Common myeloid progenitor, CD34-positive (primary cell): ENCODE measurements around the gene TOP1.
A peak's percentile ranks its signal among the peaks of the same experiment; 100 is the strongest.

Experiments used
- CTCF ChIA-PET: fragments of 350-600 bp; sonication (Branson Sonifier 250); formaldehyde crosslinking; loops from one replicate; lab custom pipeline; 2021; ENCODE audit warnings: antibody characterized with exemption; lab: Charles Lee
- POLR2A ChIA-PET: fragments of 350-600 bp; sonication (Branson Sonifier 250); formaldehyde crosslinking; loops from one replicate; lab custom pipeline; 2021; ENCODE audit warnings: antibody characterized with exemption; lab: Charles Lee
- DNase-seq, 3 donors: peaks; one replicate each; pipeline versions ENCODE4 v3.0.0 to v3.0.0-alpha.2; 2013
- H3K27ac ChIP-seq, 2 experiments: 1 replicate in 1 of 2; 2 replicates in 1 of 2; pipeline ENCODE4 v1.7.0; 2013; ENCODE audit warnings: inconsistent platforms in 2 of 2, low read length in 2 of 2, mild to moderate bottlenecking in 2 of 2, low read depth in 1 of 2, moderate library complexity in 1 of 2; ENCODE audit not compliant: severe bottlenecking in 2 of 2, insufficient read depth in 1 of 2, poor library complexity in 1 of 2
- H3K27me3 ChIP-seq, 5 experiments: replicated peaks in 2 of 5; 1 replicate in 3 of 5; 2 replicates in 2 of 5; pipeline versions ENCODE4 v1.6.1 to v1.7.0; 2013; ENCODE audit warnings: low read length in 4 of 5, mild to moderate bottlenecking in 2 of 5, moderate library complexity in 2 of 5, inconsistent platforms in 1 of 5; ENCODE audit not compliant: insufficient read depth in 5 of 5, control insufficient read depth in 4 of 5
- H3K36me3 ChIP-seq, 4 experiments: 1 replicate in 2 of 4; 2 replicates in 2 of 4; pipeline versions ENCODE4 v1.6.1 to v1.7.0; 2013; ENCODE audit warnings: low read length in 3 of 4, control low read depth in 1 of 4, mild to moderate bottlenecking in 1 of 4; ENCODE audit not compliant: control insufficient read depth in 4 of 4, insufficient read depth in 4 of 4
- H3K4me1 ChIP-seq, 4 experiments: 1 replicate in 3 of 4; 2 replicates in 1 of 4; pipeline versions ENCODE4 v1.6.1 to v1.7.1; 2013; ENCODE audit warnings: low read length in 3 of 4, mild to moderate bottlenecking in 3 of 4, control low read depth in 1 of 4, inconsistent platforms in 1 of 4, moderate library complexity in 1 of 4; ENCODE audit not compliant: control insufficient read depth in 4 of 4, insufficient read depth in 4 of 4; ENCODE audit errors: control extremely low read depth in 1 of 4
- H3K4me3 ChIP-seq, 7 experiments: 1 replicate in 4 of 7; 2 replicates in 3 of 7; pipeline versions ENCODE4 v1.5.1 to v1.7.0; 2013; ENCODE audit warnings: mild to moderate bottlenecking in 7 of 7, low read length in 6 of 7, moderate library complexity in 6 of 7, inconsistent platforms in 2 of 7, low read depth in 2 of 7, control low read depth in 1 of 7; ENCODE audit not compliant: insufficient read depth in 4 of 7, control insufficient read depth in 1 of 7; ENCODE audit errors: extremely low read depth in 1 of 7
- H3K9me3 ChIP-seq, 5 experiments: 1 replicate in 4 of 5; 2 replicates in 1 of 5; pipeline versions ENCODE4 v1.6.1 to v1.7.1; 2013; ENCODE audit warnings: low read length in 4 of 5, mild to moderate bottlenecking in 2 of 5, inconsistent platforms in 1 of 5, low read depth in 1 of 5, moderate library complexity in 1 of 5; ENCODE audit not compliant: control insufficient read depth in 4 of 5, insufficient read depth in 2 of 5; ENCODE audit errors: control extremely low read depth in 1 of 5
- WGBS: methylation state at CpG from one replicate; pipeline ENCODE4 v1.1.5; 2013; ENCODE audit not compliant: insufficient coverage; 5-methylcytosine and 5-hydroxymethylcytosine counted together

TOP1 gene

GRCh38 chr20:41032271-41032670, 3.6 kb downstream of the TOP1 start:
- H3K27ac ChIP-seq: no peak overlapping the region
- ChIA-PET POLR2A (no interaction called here), CTCF (interaction anchor here (1.1 to 4.2 kb wide), 9 partner anchors 9 to 43 kb away, joined by 3 to 21 read pairs (median 4); no protein-coding TSS in a partner anchor)
- no peak for DNase-seq
- no peaks in the 10 kb centered on the region for H3K27me3 ChIP-seq
- H3K4me1 ChIP-seq: peaks cover 25 to 52% (median 35%) of the 10 kb centered on the region in 4 experiments
- H3K4me3 ChIP-seq: peak overlapping the region in 3 of 7 experiments; percentile 4 to 48 (median 25)
- H3K9me3 ChIP-seq: no peaks in the 10 kb centered on the region
- peaks cover 0 to 20% (median 5%) of the 10 kb centered on the region in 4 experiments for H3K36me3 ChIP-seq
- WGBS: 100% methylated on average over 1 of the region's 3 CpGs

GRCh38 chr20:41034239-41034638, 5.6 kb downstream of the TOP1 start:
- 100% methylated on average over 2 of the region's 3 CpGs for WGBS
- ChIA-PET CTCF (interaction anchor here (0.7 to 1.3 kb wide), 4 partner anchors 11 to 61 kb away, joined by 3 to 5 read pairs (median 3); no protein-coding TSS in a partner anchor), POLR2A (interaction anchor here (1.2 kb wide), 2 partner anchors 17 to 19 kb away, joined by 3 to 4 read pairs; no protein-coding TSS in a partner anchor)
- H3K4me3 ChIP-seq: no peak overlapping the region
- H3K27ac ChIP-seq: no peak overlapping the region
- DNase-seq: peak in 1 of 3 donors; percentile 48
- no peaks in the 10 kb centered on the region for H3K9me3 ChIP-seq
- H3K4me1 ChIP-seq: peaks cover 18 to 42% (median 28%) of the 10 kb centered on the region in 4 experiments
- H3K36me3 ChIP-seq: peaks cover 0 to 20% (median 5%) of the 10 kb centered on the region in 4 experiments
- H3K27me3 ChIP-seq: no peaks in the 10 kb centered on the region

- DNase-seq: no peak
- H3K27me3 ChIP-seq: no peaks in the 10 kb centered on the region
- POLR2A ChIA-PET: interaction anchor here (0.6 to 1.2 kb wide), 3 partner anchors 16 to 44 kb away, joined by 3 to 4 read pairs (median 4); no protein-coding TSS in a partner anchor
- CTCF ChIA-PET: interaction anchor here (1.4 to 1.7 kb wide), 2 partner anchors 44 to 50 kb away, joined by 4 to 6 read pairs; no protein-coding TSS in a partner anchor
- H3K27ac ChIP-seq: no peak overlapping the region
- no peak overlapping the region for H3K4me3 ChIP-seq
- H3K4me1 ChIP-seq: peaks cover 20 to 40% (median 28%) of the 10 kb centered on the region in 4 experiments
- H3K36me3 ChIP-seq: peaks cover 0 to 20% (median 5%) of the 10 kb centered on the region in 4 experiments
- no peaks in the 10 kb centered on the region for H3K9me3 ChIP-seq
- no CpG with 5 or more reads among the region's 3 CpGs for WGBS
Measured at GRCh38 chr20:41035207-41035606, 6.6 kb downstream of the TOP1 start.

- no peak overlapping the region for H3K4me3 ChIP-seq
- CTCF ChIA-PET: interaction anchor here (2.1 to 2.2 kb wide), 2 partner anchors 10 to 29 kb away, joined by 5 to 12 read pairs; no protein-coding TSS in a partner anchor
- peaks cover 6 to 30% (median 18%) of the 10 kb centered on the region in 4 experiments for H3K4me1 ChIP-seq
- no peaks in the 10 kb centered on the region for H3K27me3 ChIP-seq
- no peak for DNase-seq
- no peak overlapping the region for H3K27ac ChIP-seq
- WGBS: no CpG with 5 or more reads among the region's 2 CpGs
- peaks cover 0 to 18% (median 4%) of the 10 kb centered on the region in 4 experiments for H3K36me3 ChIP-seq
- no peaks in the 10 kb centered on the region for H3K9me3 ChIP-seq
- POLR2A ChIA-PET: no interaction called here
Measured at GRCh38 chr20:41037179-41037578, 8.6 kb downstream of the TOP1 start.

GRCh38 chr20:41038149-41038877, 9.7 kb downstream of the TOP1 start:
- Histone ChIP-seq H3K4me3 (no peak overlapping the region), H3K27me3 (no peaks in the 10 kb centered on the region), H3K36me3 (peaks cover 0 to 16% (median 4%) of the 10 kb centered on the region in 4 experiments), H3K4me1 (peaks cover 2 to 21% (median 10%) of the 10 kb centered on the region in 4 experiments), H3K9me3 (no peaks in the 10 kb centered on the region), H3K27ac (no peak overlapping the region)
- ChIA-PET POLR2A (no interaction called here), CTCF (interaction anchor here (1.1 to 2.2 kb wide), 5 partner anchors 9 to 73 kb away, joined by 3 to 12 read pairs (median 4); no protein-coding TSS in a partner anchor)
- no peak for DNase-seq
- 96% methylated on average over 2 of the region's 4 CpGs for WGBS

GRCh38 chr20:41038878-41039404, 10.3 kb downstream of the TOP1 start:
- ChIA-PET CTCF (interaction anchor here (1.1 to 2.2 kb wide), 4 partner anchors 9 to 73 kb away, joined by 3 to 12 read pairs (median 4); no protein-coding TSS in a partner anchor), POLR2A (no interaction called here)
- H3K27me3 ChIP-seq: no peaks in the 10 kb centered on the region
- H3K27ac ChIP-seq: no peak overlapping the region
- peaks cover 2 to 19% (median 10%) of the 10 kb centered on the region in 4 experiments for H3K4me1 ChIP-seq
- 100% methylated on average over 3 of the region's 7 CpGs for WGBS
- H3K4me3 ChIP-seq: no peak overlapping the region
- no peaks in the 10 kb centered on the region for H3K9me3 ChIP-seq
- no peak for DNase-seq
- peaks cover 0 to 20% (median 5%) of the 10 kb centered on the region in 4 experiments for H3K36me3 ChIP-seq
